ENCODE results near the gene G6PC3.

The G6PC3 gene

GRCh38 chr17:44106801-44107200 lies 36.3 kb downstream of the G6PC3 start:
- Histone ChIP-seq H3K9me3 (no peaks in the 10 kb centered on the region), H3K4me3 (ENCODE audit: low read depth, low read length) (no peak overlapping the region), H3K27me3 (no peaks in the 10 kb centered on the region), H3K36me3 (no peaks in the 10 kb centered on the region), H3K4me1 (peaks cover 47% of the 10 kb centered on the region)
- no peak for TF ChIP-seq CTCF (IDR thresholded peaks at IDR 0.05; ENCODE audit: low read depth, low read length)
- DNase-seq: no peak

GRCh38 chr17:44108440-44109311 lies 38.1 kb downstream of the G6PC3 start:
- no peaks in the 10 kb centered on the region for H3K36me3 ChIP-seq
- no peaks in the 10 kb centered on the region for H3K27me3 ChIP-seq
- H3K4me3 ChIP-seq (ENCODE audit: low read depth, low read length): peak overlapping the region; percentile 22
- TF ChIP-seq CTCF (IDR thresholded peaks at IDR 0.05; ENCODE audit: low read depth, low read length): no peak
- H3K4me1 ChIP-seq: peaks cover 49% of the 10 kb centered on the region
- no peaks in the 10 kb centered on the region for H3K9me3 ChIP-seq
- DNase-seq: peak; percentile 77

GRCh38 chr17:44109312-44109630 lies 38.7 kb downstream of the G6PC3 start:
- H3K4me1 ChIP-seq: peaks cover 49% of the 10 kb centered on the region
- H3K36me3 ChIP-seq: no peaks in the 10 kb centered on the region
- no peaks in the 10 kb centered on the region for H3K9me3 ChIP-seq
- peak overlapping the region; percentile 22; the same call in 1 of the 2 replicates for H3K4me3 ChIP-seq (ENCODE audit: low read depth, low read length)
- no peak for DNase-seq
- no peak for TF ChIP-seq CTCF (IDR thresholded peaks at IDR 0.05; ENCODE audit: low read depth, low read length)
- no peaks in the 10 kb centered on the region for H3K27me3 ChIP-seq

- Histone ChIP-seq H3K4me3 (ENCODE audit: low read depth, low read length) (peak overlapping the region; percentile 60), H3K4me1 (peaks cover 49% of the 10 kb centered on the region), H3K27me3 (no peaks in the 10 kb centered on the region), H3K9me3 (no peaks in the 10 kb centered on the region), H3K36me3 (no peaks in the 10 kb centered on the region; the same call in none of the 2 replicates)
- no peak for DNase-seq
- no peak for TF ChIP-seq CTCF (IDR thresholded peaks at IDR 0.05; ENCODE audit: low read depth, low read length)
Measured at GRCh38 chr17:44110011-44110686, 39.6 kb downstream of the G6PC3 start.

- TF ChIP-seq CTCF (IDR thresholded peaks at IDR 0.05; ENCODE audit: low read depth, low read length): no peak
- H3K4me3 ChIP-seq (ENCODE audit: low read depth, low read length): peak overlapping the region; percentile 60
- peak; percentile 98 for DNase-seq
- H3K4me1 ChIP-seq: peaks cover 44% of the 10 kb centered on the region
- no peaks in the 10 kb centered on the region; the same call in none of the 2 replicates for H3K36me3 ChIP-seq
- no peaks in the 10 kb centered on the region for H3K27me3 ChIP-seq
- H3K9me3 ChIP-seq: no peaks in the 10 kb centered on the region
Measured at GRCh38 chr17:44110823-44111633, 40.5 kb downstream of the G6PC3 start.
